Stimulated activated naive CD8-positive, alpha-beta T cell treated with anti-CD3 and anti-CD28 coated beads, Interleukin-15, Interleukin-2, amounts not matched to agents 100 U/mL and 50 U/mL, for 24 hours (primary cell): ENCODE results near the gene PLXNA2.
A peak's percentile ranks its signal among the peaks of the same experiment; 100 is the strongest.

Experiments used
- ATAC-seq: fragments of 150-1000 bp; cut with Tn5 transposase; one replicate; pipeline ENCODE4 v1.10.0; 2021
- DNase-seq: peaks from one replicate; pipeline ENCODE4 v3.0.0; 2021

The PLXNA2 gene

GRCh38 chr1:208182880-208183645 lies 61.1 kb downstream of the PLXNA2 start:
- DNase-seq (no peak), ATAC-seq (no peak)

- DNase-seq (no peak), ATAC-seq (no peak)
These were observed 62.8 kb downstream of the PLXNA2 start for GRCh38 chr1:208181364-208181763.

GRCh38 chr1:208180421-208180820 lies 63.8 kb downstream of the PLXNA2 start:
- DNase-seq, result no peak
- no peak for ATAC-seq

- no peak for ATAC-seq
- no peak for DNase-seq
These were observed 64.2 kb downstream of the PLXNA2 start for GRCh38 chr1:208179961-208180409.

DNA sequence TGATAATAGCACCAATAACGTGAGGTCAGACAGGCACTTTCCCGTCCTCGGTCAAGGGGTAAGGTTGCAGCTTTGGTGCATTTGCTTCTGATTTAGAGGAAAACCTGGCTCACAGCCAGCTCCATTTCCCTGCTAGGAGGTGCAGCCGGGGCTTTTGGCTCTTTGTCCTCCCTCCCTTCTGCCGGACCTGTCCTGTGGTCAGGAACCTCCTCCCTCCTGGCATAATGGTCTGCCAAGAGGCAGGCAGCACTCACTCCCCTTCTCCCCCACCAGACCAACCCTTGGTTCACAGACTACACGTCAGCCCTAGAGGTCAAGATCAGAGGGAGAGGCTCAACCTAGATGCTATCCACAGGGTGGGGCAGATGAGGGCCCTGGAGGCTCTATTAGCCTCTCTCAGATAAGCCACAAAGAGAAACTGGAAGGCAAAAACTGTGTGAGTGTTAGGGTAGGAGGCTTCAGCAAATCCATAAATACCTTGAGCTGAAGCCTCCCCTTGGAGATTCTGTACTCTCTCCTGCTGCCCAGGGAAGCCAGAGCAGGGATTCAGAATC lies 64.8 kb downstream of the PLXNA2 start:
- DNase-seq (no peak), ATAC-seq (no peak)

GRCh38 chr1:208178091-208178529 lies 66.1 kb downstream of the PLXNA2 start:
- ATAC-seq, result no peak
- DNase-seq, result no peak

GRCh38 chr1:208177656-208178055 lies 66.5 kb downstream of the PLXNA2 start:
- DNase-seq, result no peak
- no peak for ATAC-seq

DNA sequence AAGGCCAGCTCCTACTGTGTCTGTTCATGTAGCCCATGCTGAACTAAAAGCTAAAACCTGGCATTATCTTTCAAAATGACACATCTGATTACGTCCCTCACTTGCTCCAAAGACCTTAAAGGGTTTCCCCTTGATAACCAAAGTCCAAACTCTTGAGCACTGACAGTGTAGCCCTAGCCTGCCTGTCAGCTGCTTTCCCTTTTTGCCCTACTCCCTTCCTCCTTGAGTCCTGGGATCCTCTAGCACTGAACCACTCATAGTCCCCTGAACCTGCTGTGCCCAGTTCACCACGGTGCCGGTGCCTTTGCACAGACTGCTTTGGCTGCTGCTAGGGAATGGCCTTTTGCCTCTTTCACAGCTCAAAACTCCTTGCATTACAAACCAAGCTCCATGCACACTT lies 67.5 kb downstream of the PLXNA2 start:
- ATAC-seq (no peak), DNase-seq (no peak)

- no peak for ATAC-seq
- DNase-seq, result no peak
These were observed 68.7 kb downstream of the PLXNA2 start for GRCh38 chr1:208175508-208175895.

DNA sequence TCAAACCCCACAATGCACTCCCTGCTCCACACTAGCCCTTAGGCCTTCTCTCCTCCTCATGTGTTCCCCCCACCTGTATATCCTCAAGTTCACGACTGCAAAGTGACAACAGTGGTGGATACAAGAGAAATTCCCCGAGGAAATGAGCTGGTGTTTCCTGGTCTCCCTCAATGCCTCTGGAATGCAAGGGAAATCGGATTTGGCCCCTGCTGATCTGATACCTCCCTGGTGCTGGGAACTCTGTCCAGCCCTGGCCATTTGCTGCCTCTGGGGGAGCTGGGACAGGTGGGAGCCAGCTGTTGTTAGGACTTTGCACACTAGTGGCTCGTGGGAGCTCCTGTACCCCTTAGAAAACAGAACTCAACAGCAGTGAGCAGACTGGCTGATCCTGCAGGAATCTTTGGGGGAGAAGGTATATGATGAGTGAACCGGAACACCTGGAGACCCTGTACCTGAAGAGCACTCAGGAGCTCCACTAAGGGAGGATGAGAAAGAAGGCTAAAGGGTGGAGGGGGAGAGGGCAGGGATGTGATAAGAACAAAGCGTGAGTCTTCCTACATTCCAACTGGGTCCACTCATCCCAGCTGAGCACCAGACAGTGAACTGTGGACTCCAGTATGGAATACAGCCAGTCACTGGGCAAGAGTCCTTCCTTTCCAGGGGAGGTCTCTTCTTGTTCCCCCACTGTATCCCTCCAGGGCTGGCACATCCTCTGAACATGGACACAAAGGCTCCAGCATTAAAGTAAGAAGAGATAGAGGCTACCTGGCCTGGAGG lies 69.3 kb downstream of the PLXNA2 start:
- ATAC-seq (no peak), DNase-seq (no peak)

DNA sequence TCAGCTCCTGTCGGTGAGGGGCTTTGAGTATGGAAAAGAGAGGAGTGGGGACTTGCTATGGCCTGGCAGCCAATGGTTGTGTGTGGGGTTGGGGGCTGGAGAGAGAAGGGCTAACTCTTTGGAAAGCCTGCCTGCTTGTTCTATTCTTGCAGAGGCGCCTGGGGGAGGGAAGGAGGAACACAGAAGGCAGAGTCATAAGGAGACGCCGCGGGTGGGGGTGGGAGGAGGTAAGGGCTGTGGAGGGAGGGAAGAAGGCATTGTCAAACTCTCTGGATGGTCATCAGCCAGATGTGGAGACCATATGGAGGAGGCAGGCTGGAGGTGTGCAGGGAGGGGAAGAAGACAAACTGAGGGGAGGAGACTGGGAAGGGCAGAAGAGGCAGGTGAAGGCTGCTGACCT lies 70.0 kb downstream of the PLXNA2 start:
- ATAC-seq, result no peak
- DNase-seq, result no peak

- ATAC-seq (no peak), DNase-seq (no peak)
These were observed 70.4 kb downstream of the PLXNA2 start for GRCh38 chr1:208173749-208174148.

DNA sequence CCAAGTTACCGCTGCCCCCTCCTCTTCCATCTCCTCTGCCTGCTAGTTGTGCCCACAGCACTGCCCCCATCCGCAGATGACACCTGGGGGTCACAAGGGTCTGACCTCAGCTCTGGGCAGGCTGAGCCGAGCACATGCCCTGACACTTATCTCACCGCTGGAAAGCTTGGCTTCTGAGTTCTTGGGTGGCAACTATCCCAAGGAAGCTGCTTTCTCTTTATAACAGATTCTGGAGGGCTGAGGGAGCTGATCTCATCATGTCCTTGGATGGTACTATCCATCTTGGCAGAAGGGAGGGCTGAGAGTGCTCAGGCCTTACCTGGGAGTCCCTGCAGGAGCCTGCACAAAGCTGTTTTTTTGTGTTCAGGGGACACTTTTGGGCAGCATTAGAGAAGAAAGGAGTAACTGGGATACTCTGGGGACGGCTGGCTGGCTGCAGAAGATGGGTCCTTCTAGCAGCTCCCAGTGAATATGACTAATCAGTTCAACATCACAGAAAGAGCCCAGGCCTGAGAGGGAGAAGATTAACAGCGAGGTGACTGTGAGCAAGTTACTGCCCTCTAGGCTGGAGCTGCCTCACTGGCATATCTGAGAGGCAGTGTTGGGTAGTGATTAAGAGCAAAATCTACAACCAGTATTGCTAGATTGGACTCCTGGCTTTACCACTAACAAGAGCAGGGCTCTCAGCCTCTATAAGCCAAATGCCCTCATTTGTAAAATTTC lies 71.6 kb downstream of the PLXNA2 start:
- ATAC-seq, result no peak
- no peak for DNase-seq

DNA sequence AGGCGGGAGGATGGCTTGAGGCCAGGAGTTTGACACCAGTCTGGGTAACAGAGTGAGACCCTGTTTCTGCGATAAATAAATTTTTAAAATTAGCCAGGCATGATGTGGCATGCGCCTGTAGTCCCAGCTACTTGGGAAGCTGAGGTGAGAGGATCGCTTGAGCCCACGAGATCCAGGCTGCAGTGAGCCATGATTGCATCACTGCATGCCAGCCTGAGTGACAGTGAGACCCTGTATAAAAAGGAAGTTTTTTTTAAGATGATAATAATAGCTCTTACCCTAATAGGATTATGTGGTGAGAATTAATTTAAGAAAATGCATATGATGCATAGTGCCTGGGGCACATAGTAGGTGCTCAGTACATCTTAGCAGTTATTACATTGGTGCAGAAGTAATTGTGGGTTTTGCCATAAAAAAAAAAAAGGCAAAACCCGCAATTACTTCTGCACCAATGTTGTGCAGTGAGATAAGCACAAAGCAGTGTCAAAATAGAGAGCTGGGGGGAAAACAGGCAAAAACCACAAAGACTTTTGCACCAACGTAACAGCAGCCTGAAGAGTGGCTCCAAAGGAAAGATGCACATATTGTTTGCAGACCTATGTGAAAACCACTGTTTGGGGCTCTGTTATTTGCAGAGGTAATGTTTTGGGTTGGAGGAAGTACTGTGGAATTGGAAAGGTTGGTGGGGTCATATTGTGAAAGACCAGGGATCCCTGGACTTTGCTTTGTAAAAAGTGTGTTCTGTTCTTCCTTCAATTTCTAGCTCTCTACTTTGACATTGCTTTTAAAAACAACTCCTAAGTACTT lies 72.4 kb downstream of the PLXNA2 start:
- no peak for DNase-seq

GRCh38 chr1:208170252-208170651 lies 73.9 kb downstream of the PLXNA2 start:
- DNase-seq, result no peak
- ATAC-seq, result no peak

More for the DNA sequence above, 72.4 kb downstream of the PLXNA2 start:
- ATAC-seq, result no peak

- peak; percentile 14 for ATAC-seq
- no peak for DNase-seq
These were observed 74.9 kb downstream of the PLXNA2 start for GRCh38 chr1:208169081-208169879.

DNA sequence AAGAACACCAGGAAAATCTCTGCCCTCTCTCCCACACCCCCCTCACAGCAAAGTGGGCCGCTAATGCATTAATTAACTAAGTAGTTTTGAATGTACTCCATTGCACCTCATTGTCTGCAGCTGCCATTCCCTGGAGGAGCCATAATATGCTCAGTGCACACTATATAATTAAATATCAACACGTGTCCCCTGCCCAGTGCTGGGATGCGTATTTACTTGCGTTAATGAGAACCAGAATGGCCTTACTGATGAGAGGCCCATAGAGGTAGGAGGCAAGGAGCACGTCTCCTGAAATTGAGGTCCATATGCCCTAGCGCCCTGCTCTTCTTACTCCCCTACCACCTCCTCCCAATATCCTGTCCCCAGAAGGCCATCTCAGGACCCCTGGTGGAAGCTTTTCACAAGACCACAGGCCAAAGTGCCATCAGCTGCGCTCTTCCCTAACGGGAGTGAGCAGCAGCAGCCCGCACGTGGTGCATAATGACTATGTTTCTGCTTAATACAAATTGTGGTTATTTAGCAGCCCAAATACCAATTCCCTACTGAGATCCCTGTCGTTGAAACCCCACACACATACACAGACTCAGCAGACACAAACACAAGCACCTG lies 76.8 kb downstream of the PLXNA2 start:
- no peak for DNase-seq
- no peak for ATAC-seq

GRCh38 chr1:208166340-208167138 lies 77.6 kb downstream of the PLXNA2 start:
- no peak for ATAC-seq

GRCh38 chr1:208165659-208166058 lies 78.5 kb downstream of the PLXNA2 start:
- DNase-seq (no peak), ATAC-seq (no peak)

More at GRCh38 chr1:208166340-208167138, 77.6 kb downstream of the PLXNA2 start:
- DNase-seq, result no peak
